ENCODE data around the gene DCLRE1B. TPM values are rescaled to one million over a fixed set of nuclear protein-coding genes. Genes with fewer than 3 reads are reported as not detected.
"Not testable (repeated sequence)": the region's sequence is repeated elsewhere in the genome, so short reads cannot be mapped to it uniquely, and the experiment has no call there.

Gene DCLRE1B
- total RNA-seq, 1 donor from 2014 or later, result 7.8 TPM

- H3K4me1 Mint-ChIP-seq (ENCODE audit: low read depth, unreplicated experiment), result peaks cover 11% of the 10 kb centered on the region
- no peak overlapping the region for H2AFZ ChIP-seq (ENCODE audit: low read depth, low read length)
- H3K9ac ChIP-seq (ENCODE audit: low read length), result no peak overlapping the region
- H3K27ac Mint-ChIP-seq (ENCODE audit: unreplicated experiment), result no peak overlapping the region
- FAIRE-seq (no peak), DNase-seq (ENCODE audit: low read depth) (peak; percentile 3)
- no peaks in the 10 kb centered on the region for H3K27me3 ChIP-seq (ENCODE audit: insufficient read depth, low read length)
- no peaks in the 10 kb centered on the region for H3K27me3 Mint-ChIP-seq (ENCODE audit: low read depth, unreplicated experiment)
- no peaks in the 10 kb centered on the region for H3K36me3 ChIP-seq (ENCODE audit: insufficient read depth, low read length)
- no peak overlapping the region for H3K4me3 ChIP-seq (ENCODE audit: insufficient read depth, low read depth, low read length)
- no peak overlapping the region for H3K4me3 Mint-ChIP-seq (ENCODE audit: unreplicated experiment)
- H3K27ac ChIP-seq (ENCODE audit: low read depth, low read length), result no peak overlapping the region
- TF ChIP-seq EZH2 (IDR thresholded peaks at IDR 0.05; ENCODE audit: insufficient read depth, low read length) (no peak), CTCF (IDR thresholded peaks at IDR 0.05; ENCODE audit: insufficient read depth, low read depth, low read length) (no peak)
- peaks cover 5% of the 10 kb centered on the region for H3K36me3 Mint-ChIP-seq (ENCODE audit: low read depth, unreplicated experiment)
- H3K9me3 ChIP-seq (ENCODE audit: insufficient read depth, low read depth, low read length), result no peaks in the 10 kb centered on the region
- H3K79me2 ChIP-seq (ENCODE audit: insufficient read depth, low read length), result peaks cover 78% of the 10 kb centered on the region
- H3K4me1 ChIP-seq (ENCODE audit: insufficient read depth, low read length), result peaks cover 4% of the 10 kb centered on the region
- peaks cover 68% of the 10 kb centered on the region for H4K20me1 ChIP-seq (ENCODE audit: insufficient read depth, low read length)
- H3K9me3 Mint-ChIP-seq (ENCODE audit: unreplicated experiment), result peaks cover 3% of the 10 kb centered on the region
- H3K4me2 ChIP-seq (ENCODE audit: low read length), result peak overlapping the region; percentile 8
Observed at GRCh38 chr1:113947388-113948107, 42.4 kb downstream of the DCLRE1B start.

GRCh38 chr1:113948151-113948550 lies 43.0 kb downstream of the DCLRE1B start:
- H3K4me3 Mint-ChIP-seq (ENCODE audit: unreplicated experiment); H3K4me1 ChIP-seq (ENCODE audit: insufficient read depth, low read length); H3K36me3 ChIP-seq (ENCODE audit: insufficient read depth, low read length); FAIRE-seq; H3K27ac ChIP-seq (ENCODE audit: low read depth, low read length); H2AFZ ChIP-seq (ENCODE audit: low read depth, low read length); H3K9me3 Mint-ChIP-seq (ENCODE audit: unreplicated experiment); H3K27ac Mint-ChIP-seq (ENCODE audit: unreplicated experiment); H3K9me3 ChIP-seq (ENCODE audit: insufficient read depth, low read depth, low read length); H3K36me3 Mint-ChIP-seq (ENCODE audit: low read depth, unreplicated experiment); H3K27me3 ChIP-seq (ENCODE audit: insufficient read depth, low read length); H3K4me3 ChIP-seq (ENCODE audit: insufficient read depth, low read depth, low read length); H3K27me3 Mint-ChIP-seq (ENCODE audit: low read depth, unreplicated experiment); H3K9ac ChIP-seq (ENCODE audit: low read length); H3K4me2 ChIP-seq (ENCODE audit: low read length); DNase-seq (ENCODE audit: low read depth): not testable (repeated sequence)
- Histone ChIP-seq H4K20me1 (ENCODE audit: insufficient read depth, low read length) (peaks cover 66% of the 10 kb centered on the region), H3K79me2 (ENCODE audit: insufficient read depth, low read length) (peaks cover 75% of the 10 kb centered on the region)
- H3K4me1 Mint-ChIP-seq (ENCODE audit: low read depth, unreplicated experiment), result peaks cover 11% of the 10 kb centered on the region

- H3K4me1 ChIP-seq (ENCODE audit: insufficient read depth, low read length), result peaks cover 4% of the 10 kb centered on the region
- no peaks in the 10 kb centered on the region for H3K36me3 ChIP-seq (ENCODE audit: insufficient read depth, low read length)
- Mint-ChIP-seq H3K36me3 (ENCODE audit: low read depth, unreplicated experiment) (peaks cover 2% of the 10 kb centered on the region), H3K4me1 (ENCODE audit: low read depth, unreplicated experiment) (peaks cover 11% of the 10 kb centered on the region), H3K4me3 (ENCODE audit: unreplicated experiment) (no peak overlapping the region), H3K27me3 (ENCODE audit: low read depth, unreplicated experiment) (no peaks in the 10 kb centered on the region), H3K27ac (ENCODE audit: unreplicated experiment) (no peak overlapping the region), H3K9me3 (ENCODE audit: unreplicated experiment) (no peaks in the 10 kb centered on the region)
- H3K4me3 ChIP-seq (ENCODE audit: insufficient read depth, low read depth, low read length), result no peak overlapping the region
- peaks cover 68% of the 10 kb centered on the region for H3K79me2 ChIP-seq (ENCODE audit: insufficient read depth, low read length)
- no peak overlapping the region for H2AFZ ChIP-seq (ENCODE audit: low read depth, low read length)
- DNase-seq (ENCODE audit: low read depth) (no peak), FAIRE-seq (no peak)
- H3K9me3 ChIP-seq (ENCODE audit: insufficient read depth, low read depth, low read length), result no peaks in the 10 kb centered on the region
- no peak overlapping the region for H3K9ac ChIP-seq (ENCODE audit: low read length)
- H3K27ac ChIP-seq (ENCODE audit: low read depth, low read length), result no peak overlapping the region
- no peak overlapping the region for H3K4me2 ChIP-seq (ENCODE audit: low read length)
- H3K27me3 ChIP-seq (ENCODE audit: insufficient read depth, low read length), result no peaks in the 10 kb centered on the region
- H4K20me1 ChIP-seq (ENCODE audit: insufficient read depth, low read length), result peaks cover 67% of the 10 kb centered on the region
- TF ChIP-seq EZH2 (IDR thresholded peaks at IDR 0.05; ENCODE audit: insufficient read depth, low read length) (no peak), CTCF (IDR thresholded peaks at IDR 0.05; ENCODE audit: insufficient read depth, low read depth, low read length) (peak; percentile 53)
Observed at GRCh38 chr1:113949007-113949406, 43.9 kb downstream of the DCLRE1B start.

Measured in astrocyte (in vitro differentiated cells and primary cell).